Aorta (tissue), 5 donors: ENCODE data around the gene TTBK1. TPM values are rescaled to one million over a fixed set of nuclear protein-coding genes. Genes with fewer than 3 reads are reported as not detected.
A peak's percentile ranks its signal among the peaks of the same experiment; 100 is the strongest.
"Not testable (repeated sequence)": the region's sequence is repeated elsewhere in the genome, so short reads cannot be mapped to it uniquely, and the experiment has no call there.

Experiments used
- ATAC-seq: fragments of 200-7000 bp; cut with Tn5 transposase; one replicate; pipeline ENCODE4 v1.9.1; 2022; ENCODE audit warnings: moderate library complexity; ENCODE audit not compliant: low FRiP score
- DNase-seq, 2 donors: peaks; one replicate each; pipeline ENCODE4 v3.0.0-alpha.2; 2020
- H3K27ac ChIP-seq, 2 donors: one replicate each; pipeline ENCODE4 v1.5.1; 2013; ENCODE audit warnings: low read length in 2 of 2, mild to moderate bottlenecking in 2 of 2, moderate library complexity in 2 of 2, control low read depth in 1 of 2, inconsistent platforms in 1 of 2, low read depth in 1 of 2
- H3K27me3 ChIP-seq, 2 donors: one replicate each; pipeline ENCODE4 v1.6.1; 2013; ENCODE audit warnings: control low read depth in 1 of 2, low read length in 1 of 2, mild to moderate bottlenecking in 1 of 2, moderate library complexity in 1 of 2; ENCODE audit not compliant: insufficient read depth in 2 of 2, control insufficient read depth in 1 of 2
- H3K36me3 ChIP-seq, 2 donors: one replicate each; pipeline ENCODE4 v1.6.1; 2013; ENCODE audit warnings: control low read depth in 1 of 2, low read length in 1 of 2, mild to moderate bottlenecking in 1 of 2; ENCODE audit not compliant: insufficient read depth in 2 of 2, control insufficient read depth in 1 of 2
- H3K4me1 ChIP-seq, 2 donors: one replicate each; pipeline ENCODE4 v1.6.1; 2013; ENCODE audit warnings: low read length in 2 of 2, control low read depth in 1 of 2, mild to moderate bottlenecking in 1 of 2, moderate library complexity in 1 of 2; ENCODE audit not compliant: insufficient read depth in 2 of 2, control insufficient read depth in 1 of 2
- H3K4me3 ChIP-seq, 2 donors: one replicate each; pipeline ENCODE4 v1.5.1; 2013; ENCODE audit warnings: low read length in 2 of 2, control low read depth in 1 of 2, mild to moderate bottlenecking in 1 of 2
- H3K9me3 ChIP-seq: one replicate; pipeline ENCODE4 v1.6.1; 2013; ENCODE audit warnings: mild to moderate bottlenecking, low read length; ENCODE audit not compliant: control insufficient read depth
- WGBS, 2 donors: extraction: QIAGEN DNeasy Blood & Tissue Kit; methylation state at CpG; one replicate each; pipeline ENCODE4 v1.1.7; 2013; 5-methylcytosine and 5-hydroxymethylcytosine counted together
- intact Hi-C, 2 donors: fragments of 100-400 bp; cut with DNase I; formaldehyde crosslinking; loops; one replicate each; pipeline versions ENCODE4 v1.14.2 to v1.15.0; 2022
- polyA plus RNA-seq, 2 donors: library from polyadenylated mRNA; stranded (reverse); fragments of 200-250 nt; gene quantifications; one replicate each; pipeline ENCODE4 v1.2.3, GENCODE V29; 2013
- total RNA-seq, 2 donors: library from RNA; stranded (reverse); fragmentation: NEBNext Ultra II Directional; extraction: Animal tissue kit (Norgen Biotek cat#: 25700); gene quantifications; one replicate each; pipeline ENCODE4 v1.2.1, GENCODE V29; 2021
- donor health status: healthy with polysubstance abuse.
- donor health status: Bipolar disorder and iron deficiency.
- donor health status: DM: no; HTN: no; CAD: no.
- donor health status: DM: no; HTN: no; CAD: no.
- donor health status: DM: yes; HTN: yes; CAD: no.

TTBK1 gene
- total and polyA plus RNA-seq, 4 donors: 0.12 TPM; not detected in 3

DNA sequence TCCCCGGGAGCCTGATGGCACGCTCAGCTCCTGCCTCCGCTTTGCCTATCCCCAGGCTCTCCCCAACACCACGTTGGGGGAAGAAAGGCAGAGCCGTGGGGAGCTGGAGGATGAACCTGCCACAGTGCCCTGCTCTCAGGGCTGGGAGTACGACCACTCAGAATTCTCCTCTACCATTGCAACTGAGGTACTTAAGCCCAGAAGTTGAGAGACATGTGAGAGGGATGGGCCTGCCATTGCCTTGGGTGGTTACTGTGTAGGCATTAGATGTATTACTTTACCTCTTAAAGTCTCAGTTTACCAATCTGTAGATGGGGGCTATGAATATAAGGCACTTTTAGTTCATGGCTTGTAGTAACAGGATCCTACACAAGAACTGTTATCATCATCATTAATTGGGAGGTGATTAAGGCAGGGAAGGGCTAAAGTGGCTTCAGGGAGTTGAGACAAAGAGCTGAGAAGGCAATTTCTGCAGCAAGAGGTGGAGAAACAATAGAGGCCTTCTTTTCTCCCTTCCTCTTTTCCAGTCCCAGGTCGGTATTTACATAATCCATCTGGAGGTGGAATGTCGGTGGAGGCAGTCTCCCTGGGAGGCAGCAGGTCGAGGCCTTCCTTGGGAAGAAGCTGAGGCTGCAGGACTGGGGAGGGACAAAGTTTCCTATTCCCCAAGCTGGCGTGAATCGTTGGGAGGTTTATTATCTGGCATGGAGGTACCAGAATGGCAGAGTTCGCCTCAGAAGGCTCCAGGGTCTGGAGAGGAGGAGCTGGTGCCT is 55.5 kb downstream of the TTBK1 start:
- Histone ChIP-seq H3K9me3 (no peaks in the 10 kb centered on the region), H3K27me3 (no peaks in the 10 kb centered on the region), H3K27ac (no peak overlapping the region), H3K36me3 (no peaks in the 10 kb centered on the region), H3K4me3 (no peak overlapping the region), H3K4me1 (no peaks in the 10 kb centered on the region)
- intact Hi-C loops: no loop called here
- DNase-seq (peak in 1 of 2 donors; percentile 44), ATAC-seq (no peak)
- WGBS, 2 donors: 70 to 74% methylated on average over 12 of the region's 12 CpGs

DNA sequence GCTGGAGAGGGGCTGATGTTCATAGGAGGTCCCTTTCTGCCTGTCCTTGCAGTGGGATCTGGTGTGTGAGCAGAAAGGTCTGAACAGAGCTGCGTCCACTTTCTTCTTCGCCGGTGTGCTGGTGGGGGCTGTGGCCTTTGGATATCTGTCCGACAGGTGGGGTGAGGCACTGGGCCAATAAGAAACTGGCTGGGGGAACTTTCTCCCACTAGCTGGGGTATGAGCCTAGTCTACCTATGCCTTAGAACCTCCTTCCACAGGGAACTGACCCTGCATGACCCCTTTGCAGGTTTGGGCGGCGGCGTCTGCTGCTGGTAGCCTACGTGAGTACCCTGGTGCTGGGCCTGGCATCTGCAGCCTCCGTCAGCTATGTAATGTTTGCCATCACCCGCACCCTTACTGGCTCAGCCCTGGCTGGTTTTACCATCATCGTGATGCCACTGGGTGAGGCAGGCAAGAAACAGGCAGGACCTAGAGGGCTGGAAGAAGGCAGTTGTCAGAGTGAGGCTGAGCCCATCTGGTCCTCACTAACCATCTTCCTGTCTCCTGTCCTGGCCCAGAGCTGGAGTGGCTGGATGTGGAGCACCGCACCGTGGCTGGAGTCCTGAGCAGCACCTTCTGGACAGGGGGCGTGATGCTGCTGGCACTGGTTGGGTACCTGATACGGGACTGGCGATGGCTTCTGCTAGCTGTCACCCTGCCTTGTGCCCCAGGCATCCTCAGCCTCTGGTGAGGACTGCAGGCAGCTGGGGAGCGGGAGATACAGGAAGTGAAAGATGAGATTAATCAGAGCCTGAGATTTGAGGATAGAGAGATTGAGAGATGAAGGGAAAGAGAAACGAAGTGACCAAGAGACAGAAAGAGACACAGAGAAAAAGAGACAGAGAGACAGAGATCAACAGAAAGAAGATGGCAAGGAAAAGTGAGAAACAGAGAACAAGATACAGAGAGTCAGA is 56.3 kb downstream of the TTBK1 start:
- WGBS, 2 donors: 80 to 81% methylated on average over 18 of the region's 18 CpGs
- ATAC-seq (no peak), DNase-seq (peak in 1 of 2 donors; percentile 69)
- H3K9me3 ChIP-seq: no peaks in the 10 kb centered on the region
- no peak overlapping the region for H3K27ac ChIP-seq
- no peaks in the 10 kb centered on the region for H3K27me3 ChIP-seq
- intact Hi-C loops: no loop called here
- no peaks in the 10 kb centered on the region for H3K36me3 ChIP-seq
- no peak overlapping the region for H3K4me3 ChIP-seq
- no peaks in the 10 kb centered on the region for H3K4me1 ChIP-seq

DNA sequence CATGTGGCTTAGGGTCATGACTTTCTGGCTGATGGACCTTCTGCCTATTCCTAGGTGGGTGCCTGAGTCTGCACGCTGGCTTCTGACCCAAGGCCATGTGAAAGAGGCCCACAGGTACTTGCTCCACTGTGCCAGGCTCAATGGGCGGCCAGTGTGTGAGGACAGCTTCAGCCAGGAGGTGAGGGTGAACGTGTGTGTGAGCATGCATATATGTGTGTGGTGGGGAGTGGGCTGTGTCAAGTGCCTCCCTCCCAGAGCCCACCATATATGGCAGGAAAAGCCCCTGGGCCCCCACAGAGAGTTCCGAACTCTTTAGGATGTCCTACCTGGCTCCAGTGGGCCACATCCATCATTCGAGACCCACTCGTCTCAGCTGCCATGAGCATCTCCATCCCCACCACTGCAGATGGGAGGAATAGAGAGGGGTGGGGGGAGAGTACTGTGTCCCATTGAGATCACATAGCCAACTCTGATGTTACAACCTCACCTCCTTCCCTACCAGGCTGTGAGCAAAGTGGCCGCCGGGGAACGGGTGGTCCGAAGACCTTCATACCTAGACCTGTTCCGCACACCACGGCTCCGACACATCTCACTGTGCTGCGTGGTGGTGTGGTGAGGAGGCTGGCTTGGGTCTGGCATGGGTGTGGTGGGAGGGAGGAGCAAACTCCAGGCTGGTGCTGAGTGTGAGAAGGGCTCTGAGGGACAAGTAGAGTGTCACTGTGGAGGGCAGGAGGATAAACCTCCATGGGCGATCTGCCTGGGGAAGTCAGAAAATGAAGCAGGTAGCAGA is 58.0 kb downstream of the TTBK1 start:
- Histone ChIP-seq H3K4me1 (no peaks in the 10 kb centered on the region), H3K27ac (no peak overlapping the region), H3K9me3 (no peaks in the 10 kb centered on the region), H3K36me3 (no peaks in the 10 kb centered on the region), H3K27me3 (no peaks in the 10 kb centered on the region), H3K4me3 (no peak overlapping the region)
- intact Hi-C loops: no loop called here
- WGBS, 2 donors: 87% methylated on average over 15 of the region's 15 CpGs
- ATAC-seq (no peak), DNase-seq (peak in 1 of 2 donors; percentile 71)

DNA sequence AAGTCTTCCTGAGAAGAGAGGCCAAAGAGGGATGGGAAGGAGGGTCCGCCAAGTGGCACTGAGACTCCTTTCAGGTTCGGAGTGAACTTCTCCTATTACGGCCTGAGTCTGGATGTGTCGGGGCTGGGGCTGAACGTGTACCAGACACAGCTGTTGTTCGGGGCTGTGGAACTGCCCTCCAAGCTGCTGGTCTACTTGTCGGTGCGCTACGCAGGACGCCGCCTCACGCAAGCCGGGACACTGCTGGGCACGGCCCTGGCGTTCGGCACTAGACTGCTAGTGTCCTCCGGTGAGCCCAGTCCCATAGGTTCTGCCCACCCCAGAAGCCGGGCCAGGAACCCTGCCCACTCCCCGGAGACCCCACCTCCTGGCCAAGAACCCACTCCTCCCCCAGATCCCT is 58.8 kb downstream of the TTBK1 start:
- no peak for ATAC-seq
- intact Hi-C loops: no loop called here
- WGBS, 2 donors: 79 to 80% methylated on average over 19 of the region's 19 CpGs
- Histone ChIP-seq H3K4me1 (no peaks in the 10 kb centered on the region), H3K27ac (no peak overlapping the region), H3K4me3 (no peak overlapping the region), H3K9me3 (no peaks in the 10 kb centered on the region), H3K27me3 (no peaks in the 10 kb centered on the region), H3K36me3 (no peaks in the 10 kb centered on the region)
- DNase-seq: peak in 1 of 2 donors; percentile 54

DNA sequence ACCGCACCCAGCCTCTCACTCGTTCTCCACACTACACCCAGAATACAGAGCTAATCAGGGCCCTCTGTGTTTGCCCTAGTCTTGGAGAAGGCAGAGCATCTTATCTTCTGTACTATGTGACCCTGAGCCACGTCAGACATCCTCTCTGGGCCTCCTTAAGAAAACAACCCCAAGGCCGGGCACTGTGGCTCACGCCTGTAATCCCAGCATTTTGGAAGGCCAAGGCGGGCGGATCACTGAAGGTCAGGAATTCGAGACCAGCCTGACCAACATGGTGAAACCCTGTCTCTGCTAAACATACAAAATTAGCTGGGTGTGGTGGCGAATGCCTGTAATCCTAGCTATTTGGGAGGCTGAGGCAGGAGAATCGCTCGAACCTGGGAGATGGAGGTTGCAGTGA is 59.7 kb downstream of the TTBK1 start:
- H3K9me3 ChIP-seq, DNase-seq, H3K27me3 ChIP-seq, H3K4me3 ChIP-seq, intact Hi-C loops, H3K27ac ChIP-seq, H3K36me3 ChIP-seq, H3K4me1 ChIP-seq, ATAC-seq: not testable (repeated sequence)
- WGBS, 2 donors: 86 to 87% methylated on average over 11 of the region's 11 CpGs

DNA sequence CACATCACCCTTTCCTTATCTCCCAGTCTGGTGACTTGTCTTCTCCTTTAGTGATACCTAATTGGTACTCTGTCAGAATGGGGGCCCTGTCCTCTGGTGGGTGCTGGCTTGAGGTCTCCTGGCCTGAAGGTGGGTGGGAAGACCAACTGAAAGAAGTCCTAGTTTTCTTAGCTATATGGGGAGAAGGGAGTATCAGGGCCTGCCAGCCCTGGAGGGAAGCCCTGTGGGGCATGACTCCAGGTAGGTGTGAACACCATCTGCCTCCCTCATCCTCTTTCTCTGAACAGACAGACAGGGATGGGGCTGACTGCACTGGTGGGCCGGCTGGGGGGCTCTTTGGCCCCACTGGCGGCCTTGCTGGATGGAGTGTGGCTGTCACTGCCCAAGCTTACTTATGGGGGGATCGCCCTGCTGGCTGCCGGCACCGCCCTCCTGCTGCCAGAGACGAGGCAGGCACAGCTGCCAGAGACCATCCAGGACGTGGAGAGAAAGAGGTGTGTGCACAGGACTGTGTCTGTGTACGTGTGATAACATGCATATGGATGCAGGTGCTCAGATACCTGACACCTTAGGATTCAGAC is 60.6 kb downstream of the TTBK1 start:
- no peak overlapping the region for H3K4me3 ChIP-seq
- intact Hi-C loops: no loop called here
- ATAC-seq (no peak), DNase-seq (no peak)
- no peak overlapping the region for H3K27ac ChIP-seq
- peaks cover 0 to 2% of the 10 kb centered on the region in 2 donors for H3K27me3 ChIP-seq
- no peaks in the 10 kb centered on the region for H3K36me3 ChIP-seq
- no peaks in the 10 kb centered on the region for H3K4me1 ChIP-seq
- H3K9me3 ChIP-seq: no peaks in the 10 kb centered on the region
- 70 to 77% methylated on average over 8 of the region's 8 CpGs for WGBS, 2 donors

DNA sequence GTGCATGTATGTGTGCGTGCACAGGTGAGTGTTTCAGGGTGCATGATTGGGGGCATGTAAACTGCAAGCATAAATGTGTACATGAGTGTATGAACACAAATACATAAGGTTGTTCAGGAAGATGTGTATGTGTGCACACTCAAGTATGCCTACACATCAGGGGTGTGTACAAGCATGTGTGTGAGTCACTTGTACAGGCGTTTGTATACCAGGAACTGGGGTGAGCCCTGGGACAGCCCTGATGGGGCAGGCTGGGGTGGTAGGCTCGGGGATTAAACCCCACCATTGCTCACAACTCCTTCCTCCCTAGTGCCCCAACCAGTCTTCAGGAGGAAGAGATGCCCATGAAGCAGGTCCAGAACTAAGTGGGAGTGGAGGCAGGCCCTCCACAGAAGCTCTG is 61.1 kb downstream of the TTBK1 start:
- H3K4me1 ChIP-seq: no peaks in the 10 kb centered on the region
- DNase-seq: no peak
- H3K27ac ChIP-seq: no peak overlapping the region
- H3K4me3 ChIP-seq: no peak overlapping the region
- 78 to 85% methylated on average over 3 of the region's 3 CpGs for WGBS, 2 donors
- ATAC-seq: no peak
- no peaks in the 10 kb centered on the region for H3K9me3 ChIP-seq
- no peaks in the 10 kb centered on the region for H3K36me3 ChIP-seq
- peaks cover 0 to 2% of the 10 kb centered on the region in 2 donors for H3K27me3 ChIP-seq
- intact Hi-C loops: no loop called here

DNA sequence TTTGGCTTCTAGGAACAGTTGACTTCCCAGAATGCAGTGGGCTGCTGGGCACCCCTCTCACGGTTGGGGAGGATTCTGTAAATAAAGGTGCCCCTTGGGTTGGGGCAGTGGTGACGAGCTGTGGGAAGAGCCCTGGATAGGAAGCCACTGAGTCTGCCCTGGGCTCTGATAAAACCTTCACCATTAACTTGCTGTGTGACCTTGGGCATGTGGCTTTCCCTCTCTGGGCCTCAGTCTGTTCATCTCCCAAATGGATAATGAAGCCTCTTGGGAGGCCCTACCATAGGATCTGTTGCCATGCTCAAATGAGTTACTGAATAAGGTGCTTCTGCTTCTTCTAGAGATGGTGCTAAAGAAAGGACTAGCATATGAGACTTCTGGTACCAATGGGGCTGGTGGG is 61.6 kb downstream of the TTBK1 start:
- Histone ChIP-seq H3K36me3 (no peaks in the 10 kb centered on the region), H3K27ac (no peak overlapping the region), H3K9me3 (no peaks in the 10 kb centered on the region), H3K27me3 (peaks cover 0 to 2% of the 10 kb centered on the region in 2 donors), H3K4me1 (no peaks in the 10 kb centered on the region), H3K4me3 (no peak overlapping the region)
- intact Hi-C loops: no loop called here
- 81% methylated on average over 2 of the region's 2 CpGs for WGBS, 2 donors
- DNase-seq (no peak), ATAC-seq (no peak)
